ENCODE data around the gene EHHADH. TPM values are rescaled to one million over a fixed set of nuclear protein-coding genes. Genes with fewer than 3 reads are reported as not detected.
A peak's percentile ranks its signal among the peaks of the same experiment; 100 is the strongest.

The EHHADH gene
- total and polyA plus RNA-seq, 4 donors: 44.3 to 378 (median 94.9) TPM

DNA sequence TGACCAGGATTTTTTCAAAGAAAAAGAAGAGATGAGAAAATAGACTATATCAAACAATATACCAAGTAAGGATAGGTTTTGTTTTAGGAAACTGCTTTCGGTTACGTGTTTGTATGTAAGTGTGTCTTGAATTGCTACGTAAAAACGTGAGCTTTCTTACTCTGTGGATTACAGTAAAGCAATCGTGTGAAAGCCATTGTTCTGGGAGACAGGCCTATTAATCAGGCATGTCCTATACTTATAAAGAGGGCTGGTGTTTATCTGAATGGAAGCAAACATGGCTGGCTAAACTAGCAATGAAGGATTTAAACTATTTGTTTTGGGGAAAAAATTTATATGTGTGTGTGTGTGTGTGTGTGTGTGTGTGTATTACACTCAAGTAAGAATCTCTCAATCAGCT, 2.6 kb downstream of the EHHADH start:
- H3K27me3 ChIP-seq (ENCODE audit: control insufficient read depth in 4 of 4, insufficient read depth in 4 of 4, low read length in 3 of 4): no peaks in the 10 kb centered on the region
- peak overlapping the region; percentile 42 to 86 for H3K9ac ChIP-seq (ENCODE audit: low read depth in 1 of 2, low read length in 2 of 2)
- H3K27ac ChIP-seq (ENCODE audit: low read depth in 1 of 2, low read length in 2 of 2): peak overlapping the region; percentile 75 to 83
- DNase-seq (ENCODE audit: low spot score): no peak
- TF ChIP-seq GABPA (IDR thresholded peaks at IDR 0.05 in 1 of 2, conservative IDR thresholded peaks at IDR 0.05 in 1 of 2): no peak
- TF ChIP-seq, protein P1, sequence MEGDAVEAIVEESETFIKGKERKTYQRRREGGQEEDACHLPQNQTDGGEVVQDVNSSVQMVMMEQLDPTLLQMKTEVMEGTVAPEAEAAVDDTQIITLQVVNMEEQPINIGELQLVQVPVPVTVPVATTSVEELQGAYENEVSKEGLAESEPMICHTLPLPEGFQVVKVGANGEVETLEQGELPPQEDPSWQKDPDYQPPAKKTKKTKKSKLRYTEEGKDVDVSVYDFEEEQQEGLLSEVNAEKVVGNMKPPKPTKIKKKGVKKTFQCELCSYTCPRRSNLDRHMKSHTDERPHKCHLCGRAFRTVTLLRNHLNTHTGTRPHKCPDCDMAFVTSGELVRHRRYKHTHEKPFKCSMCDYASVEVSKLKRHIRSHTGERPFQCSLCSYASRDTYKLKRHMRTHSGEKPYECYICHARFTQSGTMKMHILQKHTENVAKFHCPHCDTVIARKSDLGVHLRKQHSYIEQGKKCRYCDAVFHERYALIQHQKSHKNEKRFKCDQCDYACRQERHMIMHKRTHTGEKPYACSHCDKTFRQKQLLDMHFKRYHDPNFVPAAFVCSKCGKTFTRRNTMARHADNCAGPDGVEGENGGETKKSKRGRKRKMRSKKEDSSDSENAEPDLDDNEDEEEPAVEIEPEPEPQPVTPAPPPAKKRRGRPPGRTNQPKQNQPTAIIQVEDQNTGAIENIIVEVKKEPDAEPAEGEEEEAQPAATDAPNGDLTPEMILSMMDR (IDR thresholded peaks at IDR 0.05; ENCODE audit: low read depth, low read length, missing input control): no peak
- TF ChIP-seq RXRA (IDR thresholded peaks at IDR 0.05): no peak
- no peak for TF ChIP-seq ATF3 (IDR thresholded peaks at IDR 0.05)
- no peak for TF ChIP-seq SP1 (IDR thresholded peaks at IDR 0.05)
- no peak for TF ChIP-seq FOXA2 (IDR thresholded peaks at IDR 0.05)
- TF ChIP-seq YY1 (IDR thresholded peaks at IDR 0.05): no peak
- H3K36me3 ChIP-seq (ENCODE audit: control insufficient read depth in 4 of 4, insufficient read depth in 3 of 4, low read depth in 1 of 4, low read length in 3 of 4): peaks cover 0 to 16% (median 12%) of the 10 kb centered on the region in 4 donors
- H3K4me3 ChIP-seq (ENCODE audit: low read depth in 1 of 3, low read length in 3 of 3): peak overlapping the region in 1 of 3 donors; percentile 40
- 39% methylated on average over 5 of the region's 5 CpGs for WGBS
- H3K9me3 ChIP-seq (ENCODE audit: control insufficient read depth in 4 of 4, low read length in 3 of 4): no peaks in the 10 kb centered on the region
- H3K4me1 ChIP-seq (ENCODE audit: control insufficient read depth in 4 of 4, insufficient read depth in 4 of 4, low read length in 3 of 4): peaks cover 1 to 23% (median 9%) of the 10 kb centered on the region in 4 donors

DNA sequence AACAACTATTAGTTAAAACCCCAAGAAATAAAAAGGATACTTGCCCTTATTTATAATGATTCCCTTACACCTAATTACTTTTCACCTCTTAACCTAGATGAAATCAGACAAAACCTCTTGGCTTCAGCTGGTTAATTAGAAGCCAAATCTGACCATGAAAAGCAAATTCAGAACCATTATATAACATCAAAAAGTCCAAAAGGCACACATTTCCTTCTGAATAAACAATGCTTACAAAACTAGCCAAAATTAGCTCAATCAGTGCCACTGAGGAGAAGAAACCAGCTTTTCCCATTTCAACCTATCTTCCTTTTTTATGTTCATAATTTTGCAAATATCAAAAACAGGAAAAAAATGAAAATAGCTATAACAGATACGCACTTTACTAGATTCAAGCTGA, 3.2 kb downstream of the EHHADH start:
- Histone ChIP-seq H3K9me3 (ENCODE audit: control insufficient read depth in 4 of 4, low read length in 3 of 4) (no peaks in the 10 kb centered on the region), H3K9ac (ENCODE audit: low read depth in 1 of 2, low read length in 2 of 2) (peak overlapping the region; percentile 76 to 86), H3K4me3 (ENCODE audit: low read depth in 1 of 3, low read length in 3 of 3) (peak overlapping the region in 2 of 3 donors; percentile 40 to 56), H3K27me3 (ENCODE audit: control insufficient read depth in 4 of 4, insufficient read depth in 4 of 4, low read length in 3 of 4) (no peaks in the 10 kb centered on the region), H3K27ac (ENCODE audit: low read depth in 1 of 2, low read length in 2 of 2) (peak overlapping the region; percentile 75 to 83), H3K4me1 (ENCODE audit: control insufficient read depth in 4 of 4, insufficient read depth in 4 of 4, low read length in 3 of 4) (peaks cover 1 to 23% (median 9%) of the 10 kb centered on the region in 4 donors), H3K36me3 (ENCODE audit: control insufficient read depth in 4 of 4, insufficient read depth in 3 of 4, low read depth in 1 of 4, low read length in 3 of 4) (peaks cover 0 to 22% (median 14%) of the 10 kb centered on the region in 4 donors)
- no peak for DNase-seq (ENCODE audit: low spot score)
- WGBS: 0% methylated on average over 1 of the region's 1 CpG
- TF ChIP-seq HNF4A (conservative IDR thresholded peaks at IDR 0.05) (peak; percentile 81 to 88), ATF3 (IDR thresholded peaks at IDR 0.05) (no peak), NR2F2 (IDR thresholded peaks at IDR 0.05) (no peak), REST (IDR thresholded peaks at IDR 0.05) (peak; percentile 78), TAF1 (conservative IDR thresholded peaks at IDR 0.05) (no peak), EGR1 (IDR thresholded peaks at IDR 0.05; ENCODE audit: low read depth in 2 of 2) (no peak), FOXA2 (IDR thresholded peaks at IDR 0.05) (peak; percentile 78), YY1 (IDR thresholded peaks at IDR 0.05) (peak; percentile 38), RAD21 (IDR thresholded peaks at IDR 0.05) (peak in 1 of 2 donors; percentile 19), GABPA (IDR thresholded peaks at IDR 0.05 in 1 of 2, conservative IDR thresholded peaks at IDR 0.05 in 1 of 2) (no peak), SP1 (IDR thresholded peaks at IDR 0.05) (peak; percentile 63), JUND (IDR thresholded peaks at IDR 0.05) (peak in 1 of 2 donors; percentile 61), FOXA1 (IDR thresholded peaks at IDR 0.05) (peak; percentile 10), RXRA (IDR thresholded peaks at IDR 0.05) (peak; percentile 69 to 91), HNF4G (IDR thresholded peaks at IDR 0.05) (peak; percentile 50)
- TF ChIP-seq, protein P1 (IDR thresholded peaks at IDR 0.05; ENCODE audit: low read depth, low read length, missing input control): no peak
- TF ChIP-seq, protein P2, sequence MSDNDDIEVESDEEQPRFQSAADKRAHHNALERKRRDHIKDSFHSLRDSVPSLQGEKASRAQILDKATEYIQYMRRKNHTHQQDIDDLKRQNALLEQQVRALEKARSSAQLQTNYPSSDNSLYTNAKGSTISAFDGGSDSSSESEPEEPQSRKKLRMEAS (IDR thresholded peaks at IDR 0.05): no peak
- TF ChIP-seq, protein P3, sequence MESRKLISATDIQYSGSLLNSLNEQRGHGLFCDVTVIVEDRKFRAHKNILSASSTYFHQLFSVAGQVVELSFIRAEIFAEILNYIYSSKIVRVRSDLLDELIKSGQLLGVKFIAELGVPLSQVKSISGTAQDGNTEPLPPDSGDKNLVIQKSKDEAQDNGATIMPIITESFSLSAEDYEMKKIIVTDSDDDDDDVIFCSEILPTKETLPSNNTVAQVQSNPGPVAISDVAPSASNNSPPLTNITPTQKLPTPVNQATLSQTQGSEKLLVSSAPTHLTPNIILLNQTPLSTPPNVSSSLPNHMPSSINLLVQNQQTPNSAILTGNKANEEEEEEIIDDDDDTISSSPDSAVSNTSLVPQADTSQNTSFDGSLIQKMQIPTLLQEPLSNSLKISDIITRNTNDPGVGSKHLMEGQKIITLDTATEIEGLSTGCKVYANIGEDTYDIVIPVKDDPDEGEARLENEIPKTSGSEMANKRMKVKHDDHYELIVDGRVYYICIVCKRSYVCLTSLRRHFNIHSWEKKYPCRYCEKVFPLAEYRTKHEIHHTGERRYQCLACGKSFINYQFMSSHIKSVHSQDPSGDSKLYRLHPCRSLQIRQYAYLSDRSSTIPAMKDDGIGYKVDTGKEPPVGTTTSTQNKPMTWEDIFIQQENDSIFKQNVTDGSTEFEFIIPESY (IDR thresholded peaks at IDR 0.05): peak; percentile 24
